HUES64 (cell line): ENCODE data around the gene NUP93.

ENCODE experiments used
- H3K27ac ChIP-seq: 2 replicates; pipeline ENCODE4 v1.7.0; 2013; ENCODE audit warnings: low read depth, low read length, inconsistent platforms
- H3K27me3 ChIP-seq: 2 replicates; pipeline ENCODE4 v1.6.1; 2013; ENCODE audit warnings: mild to moderate bottlenecking, low read length; ENCODE audit not compliant: insufficient read depth
- H3K36me3 ChIP-seq: 2 replicates; pipeline ENCODE4 v1.6.1; 2013; ENCODE audit warnings: mild to moderate bottlenecking, low read length; ENCODE audit not compliant: insufficient read depth
- H3K4me1 ChIP-seq: 2 replicates; pipeline ENCODE4 v1.6.1; 2013; ENCODE audit warnings: mild to moderate bottlenecking, low read length, moderate library complexity; ENCODE audit not compliant: insufficient read depth
- H3K4me3 ChIP-seq: 2 replicates; pipeline ENCODE4 v1.5.1; 2013; ENCODE audit warnings: mild to moderate bottlenecking, low read length, moderate library complexity
- H3K9ac ChIP-seq: 2 replicates; pipeline ENCODE4 v1.6.1; 2013; ENCODE audit warnings: mild to moderate bottlenecking, low read depth, low read length
- H3K9me3 ChIP-seq: 2 replicates; pipeline ENCODE4 v1.6.1; 2013; ENCODE audit warnings: low read depth, low read length; ENCODE audit not compliant: insufficient read depth
- WGBS: fragments of 150-250, 120-280 bp; methylation state at CpG from one replicate; pipeline ENCODE4 v1.1.7; 2013; ENCODE audit warnings: missing lambda C conversion rate; 5-methylcytosine and 5-hydroxymethylcytosine counted together

The NUP93 gene

DNA sequence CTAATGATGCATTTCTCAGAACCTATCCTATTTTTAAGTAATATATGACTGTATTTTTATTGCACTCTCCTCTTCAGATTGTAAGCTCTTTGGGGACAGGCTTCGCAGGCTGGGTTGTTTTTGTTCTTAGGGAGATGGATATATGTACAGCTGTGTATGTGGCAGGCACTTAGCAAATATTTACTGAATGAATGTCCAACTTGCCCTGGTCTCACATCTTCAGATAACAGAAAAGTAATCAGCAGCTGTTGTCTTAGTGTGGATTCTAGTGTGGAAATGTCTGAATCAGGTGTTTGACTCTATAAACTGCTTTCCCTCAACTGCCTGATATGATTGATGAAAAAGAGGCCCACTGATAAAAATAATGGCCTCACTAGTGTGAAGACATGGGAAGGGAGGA lies 88.0 kb downstream of the NUP93 start:
- H3K4me1 ChIP-seq, result peaks cover 4% of the 10 kb centered on the region
- WGBS, result 94% methylated on average over 1 of the region's 1 CpG
- no peak overlapping the region for H3K9ac ChIP-seq
- H3K36me3 ChIP-seq, result peaks cover 35% of the 10 kb centered on the region
- no peaks in the 10 kb centered on the region for H3K27me3 ChIP-seq
- H3K27ac ChIP-seq, result no peak overlapping the region
- H3K4me3 ChIP-seq, result no peak overlapping the region
- H3K9me3 ChIP-seq, result no peaks in the 10 kb centered on the region

DNA sequence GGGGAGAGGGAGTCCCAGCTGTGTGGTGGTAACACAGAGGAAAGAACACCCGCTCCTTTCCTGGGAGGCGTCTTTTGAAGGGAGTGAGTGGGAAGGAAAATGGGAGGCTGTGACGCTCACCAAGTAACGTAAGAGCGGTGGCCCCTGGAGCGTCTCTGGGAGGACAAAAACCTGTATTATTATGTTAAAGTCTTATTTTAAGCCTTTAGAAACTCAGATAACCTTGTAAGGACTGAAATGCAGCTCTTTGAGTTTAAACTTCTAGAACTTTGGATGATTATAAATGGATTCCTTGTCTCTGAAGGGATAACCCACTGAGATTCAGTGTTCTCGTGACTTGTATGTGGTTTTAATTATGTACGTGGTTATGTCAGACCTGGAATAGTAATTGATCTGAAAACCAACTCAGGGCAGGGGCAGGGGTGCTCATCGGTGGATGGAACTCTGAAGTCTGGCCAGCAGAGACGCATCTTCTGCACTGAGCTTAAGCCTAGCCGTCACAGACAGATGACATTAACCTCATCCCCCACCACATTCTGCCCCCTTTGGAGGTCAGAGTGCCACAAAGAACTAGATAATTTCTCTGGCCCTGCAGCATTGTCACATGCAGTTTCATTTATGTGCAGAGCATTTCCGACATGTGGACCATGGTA lies 93.3 kb downstream of the NUP93 start:
- 79% methylated on average over 12 of the region's 12 CpGs for WGBS
- Histone ChIP-seq H3K9me3 (no peaks in the 10 kb centered on the region), H3K9ac (no peak overlapping the region), H3K4me1 (peaks cover 13% of the 10 kb centered on the region), H3K27me3 (no peaks in the 10 kb centered on the region), H3K27ac (peak overlapping the region; percentile 58; the same call in 1 of the 2 replicates), H3K36me3 (peaks cover 74% of the 10 kb centered on the region), H3K4me3 (no peak overlapping the region)

DNA sequence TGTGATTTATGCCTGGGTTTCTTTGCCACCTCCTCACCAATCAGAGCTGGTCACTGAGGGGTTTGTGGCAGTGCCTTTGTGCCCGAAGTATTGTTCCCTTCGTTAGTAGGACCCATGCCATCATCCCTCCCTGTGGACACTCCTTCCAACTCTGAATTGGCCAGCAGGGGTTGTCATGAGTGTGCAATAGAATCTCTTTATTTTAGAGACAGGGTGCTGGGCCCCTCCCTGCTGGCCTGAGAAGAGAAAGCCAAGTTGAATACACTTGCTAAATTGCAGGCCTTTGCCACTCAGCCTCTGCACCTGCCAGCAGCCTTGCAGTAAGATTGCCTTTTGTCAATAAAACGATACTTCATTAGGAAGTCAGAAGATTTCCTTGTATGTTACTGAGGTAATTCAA lies 94.4 kb downstream of the NUP93 start:
- Histone ChIP-seq H3K27me3 (no peaks in the 10 kb centered on the region), H3K27ac (no peak overlapping the region), H3K36me3 (peaks cover 79% of the 10 kb centered on the region), H3K9ac (no peak overlapping the region), H3K9me3 (no peaks in the 10 kb centered on the region), H3K4me1 (peaks cover 13% of the 10 kb centered on the region), H3K4me3 (no peak overlapping the region)
- 91% methylated on average over 3 of the region's 3 CpGs for WGBS

DNA sequence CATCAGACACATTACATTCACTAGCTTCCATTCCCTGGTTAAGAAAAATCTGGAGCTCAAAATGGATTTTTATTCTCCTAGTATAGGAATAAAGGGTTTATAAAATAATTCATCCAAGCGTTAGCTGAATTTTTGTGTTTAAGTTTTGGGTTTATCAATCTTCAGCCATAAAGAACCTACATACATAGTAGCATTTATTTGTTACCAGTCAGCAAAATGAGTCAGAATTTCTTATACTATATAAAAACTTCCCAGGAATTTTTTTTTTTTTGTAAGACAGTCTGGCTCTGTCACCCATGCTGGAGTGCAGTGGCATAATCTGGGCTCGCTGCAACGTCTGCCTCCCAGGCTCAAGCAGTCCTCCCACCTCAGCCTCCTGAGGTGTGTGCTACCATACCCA lies 94.9 kb downstream of the NUP93 start:
- H3K4me1 ChIP-seq, result peaks cover 13% of the 10 kb centered on the region
- no peak overlapping the region for H3K27ac ChIP-seq
- H3K27me3 ChIP-seq, result no peaks in the 10 kb centered on the region
- no peaks in the 10 kb centered on the region for H3K9me3 ChIP-seq
- H3K4me3 ChIP-seq, result no peak overlapping the region
- WGBS, result 100% methylated on average over 2 of the region's 3 CpGs
- peaks cover 81% of the 10 kb centered on the region for H3K36me3 ChIP-seq
- H3K9ac ChIP-seq, result no peak overlapping the region

DNA sequence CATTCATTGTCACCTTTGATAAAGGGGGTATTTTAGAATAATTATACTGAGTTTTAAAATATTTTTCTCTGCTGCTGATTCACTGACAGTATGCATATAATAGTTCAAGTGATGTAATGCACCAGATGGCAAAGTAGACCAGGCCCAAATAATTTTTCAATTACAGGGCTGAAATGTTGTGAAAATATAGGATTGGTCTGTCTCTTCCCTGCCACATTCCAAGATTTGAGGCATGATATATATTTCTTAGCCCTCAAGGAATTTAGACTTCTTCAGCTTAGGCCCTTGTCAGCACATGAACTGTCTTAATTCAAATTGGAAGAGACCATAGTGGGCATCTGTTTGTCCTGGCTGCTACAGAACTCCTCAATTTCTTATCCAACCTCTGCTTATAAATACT lies 95.9 kb downstream of the NUP93 start:
- Histone ChIP-seq H3K4me3 (no peak overlapping the region), H3K9ac (no peak overlapping the region), H3K9me3 (no peaks in the 10 kb centered on the region), H3K4me1 (peaks cover 13% of the 10 kb centered on the region), H3K36me3 (peaks cover 83% of the 10 kb centered on the region), H3K27me3 (no peaks in the 10 kb centered on the region), H3K27ac (no peak overlapping the region)

DNA sequence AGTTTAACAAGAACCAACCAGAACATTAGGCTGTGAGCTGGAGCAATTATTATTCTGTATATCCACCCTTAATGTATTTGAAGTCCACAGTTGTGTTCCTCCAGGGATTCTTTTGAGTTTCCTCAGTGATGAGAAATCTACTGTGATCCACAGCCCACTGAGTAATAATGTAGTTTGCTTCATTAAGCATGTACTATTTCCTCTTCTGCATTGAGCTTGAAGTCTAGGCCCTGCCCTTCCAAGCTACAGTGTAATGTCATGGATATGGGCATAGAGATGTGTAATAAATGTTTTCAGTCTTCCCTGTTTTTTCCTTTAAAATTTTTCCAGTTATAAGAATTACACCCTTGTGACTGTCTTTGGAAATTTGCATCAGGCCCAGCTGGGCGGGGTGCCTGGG lies 98.7 kb downstream of the NUP93 start:
- Histone ChIP-seq H3K36me3 (peaks cover 92% of the 10 kb centered on the region), H3K27me3 (no peaks in the 10 kb centered on the region), H3K9ac (no peak overlapping the region), H3K27ac (no peak overlapping the region), H3K9me3 (no peaks in the 10 kb centered on the region), H3K4me1 (peaks cover 3% of the 10 kb centered on the region; the same call in 1 of the 2 replicates), H3K4me3 (no peak overlapping the region)
- WGBS, result 95% methylated on average over 1 of the region's 1 CpG

DNA sequence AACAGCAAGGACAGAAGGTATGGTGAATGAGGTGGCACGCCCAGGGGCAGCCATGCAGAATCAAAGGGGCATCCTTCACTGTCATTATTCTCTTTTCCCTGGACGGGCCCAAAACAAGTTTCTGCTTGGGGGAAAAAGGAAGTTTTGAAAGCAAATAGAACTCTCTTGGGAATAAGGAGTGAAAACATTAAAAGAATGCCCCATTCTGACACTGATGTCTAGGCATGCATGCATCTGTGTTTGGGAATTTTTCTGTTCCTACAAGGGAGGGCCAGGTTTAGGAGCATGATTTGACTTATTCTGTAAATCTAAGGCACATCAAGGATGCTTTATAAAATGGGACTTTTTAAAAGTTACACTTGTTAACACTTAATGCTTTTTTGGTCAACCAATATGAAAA lies 100.7 kb downstream of the NUP93 start:
- H3K27me3 ChIP-seq, result no peaks in the 10 kb centered on the region
- H3K36me3 ChIP-seq, result peaks cover 95% of the 10 kb centered on the region
- H3K9ac ChIP-seq, result no peak overlapping the region
- WGBS, result 60% methylated on average over 2 of the region's 2 CpGs
- H3K9me3 ChIP-seq, result no peaks in the 10 kb centered on the region
- H3K4me1 ChIP-seq, result no peaks in the 10 kb centered on the region
- H3K4me3 ChIP-seq, result no peak overlapping the region
- no peak overlapping the region for H3K27ac ChIP-seq

DNA sequence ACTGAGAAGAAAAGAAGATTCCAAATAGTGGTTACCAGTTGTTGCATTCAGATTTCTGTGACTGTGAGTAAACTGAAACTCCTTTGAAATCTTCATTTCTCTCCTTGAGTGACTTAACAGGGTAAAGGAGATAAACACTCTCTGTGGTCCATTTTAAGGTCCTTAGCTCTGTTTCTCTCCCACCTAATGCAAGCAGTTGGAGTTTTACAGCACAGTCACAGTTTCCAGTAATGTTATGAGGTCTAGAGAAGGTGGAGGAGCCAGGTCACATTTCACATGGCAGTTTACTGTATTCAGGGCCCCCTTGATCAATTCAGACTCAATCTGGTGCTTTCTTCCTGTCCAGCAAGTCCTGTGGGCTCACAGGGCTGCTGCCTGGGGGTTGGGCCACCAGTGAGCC lies 102.8 kb downstream of the NUP93 start:
- no peaks in the 10 kb centered on the region for H3K27me3 ChIP-seq
- no peak overlapping the region for H3K9ac ChIP-seq
- H3K36me3 ChIP-seq, result peaks cover 94% of the 10 kb centered on the region
- H3K4me1 ChIP-seq, result no peaks in the 10 kb centered on the region
- H3K27ac ChIP-seq, result no peak overlapping the region
- no peak overlapping the region for H3K4me3 ChIP-seq
- no peaks in the 10 kb centered on the region for H3K9me3 ChIP-seq

DNA sequence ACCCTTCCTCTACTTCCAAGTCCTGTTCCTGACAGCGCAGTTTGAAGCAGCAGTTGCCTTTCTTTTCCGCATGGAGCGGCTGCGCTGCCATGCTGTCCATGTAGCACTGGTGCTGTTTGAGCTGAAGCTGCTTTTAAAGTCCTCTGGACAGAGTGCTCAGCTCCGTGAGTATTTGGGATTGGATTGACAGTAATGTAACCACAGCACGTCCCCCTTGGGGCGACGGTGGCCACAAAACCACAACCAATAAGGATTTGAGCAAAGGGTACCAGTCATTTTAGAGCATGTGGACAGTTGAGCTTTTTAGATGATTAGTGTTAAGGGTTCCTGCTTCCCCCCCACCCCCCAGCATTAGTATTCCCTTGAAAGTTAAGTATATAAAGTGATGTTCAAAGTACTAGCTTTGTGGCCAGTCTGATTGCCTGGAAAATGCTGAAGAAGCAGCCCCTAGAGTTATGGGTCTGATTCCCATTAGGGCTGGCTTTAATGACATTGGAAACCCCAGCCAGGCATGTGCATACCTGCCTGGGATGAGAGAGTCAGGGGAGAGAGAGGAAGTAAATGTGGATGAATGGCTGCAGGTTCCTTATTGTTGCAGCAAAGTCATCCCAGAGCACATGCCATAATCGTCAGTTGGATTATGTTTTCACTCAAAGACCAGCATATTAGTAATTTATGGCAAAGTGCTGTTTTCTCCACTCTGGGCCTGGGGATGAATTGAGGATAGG lies 103.5 kb downstream of the NUP93 start:
- Histone ChIP-seq H3K27ac (no peak overlapping the region), H3K9ac (no peak overlapping the region), H3K27me3 (no peaks in the 10 kb centered on the region), H3K4me3 (no peak overlapping the region), H3K9me3 (no peaks in the 10 kb centered on the region), H3K36me3 (peaks cover 97% of the 10 kb centered on the region), H3K4me1 (no peaks in the 10 kb centered on the region)
- WGBS, result 95% methylated on average over 9 of the region's 9 CpGs

DNA sequence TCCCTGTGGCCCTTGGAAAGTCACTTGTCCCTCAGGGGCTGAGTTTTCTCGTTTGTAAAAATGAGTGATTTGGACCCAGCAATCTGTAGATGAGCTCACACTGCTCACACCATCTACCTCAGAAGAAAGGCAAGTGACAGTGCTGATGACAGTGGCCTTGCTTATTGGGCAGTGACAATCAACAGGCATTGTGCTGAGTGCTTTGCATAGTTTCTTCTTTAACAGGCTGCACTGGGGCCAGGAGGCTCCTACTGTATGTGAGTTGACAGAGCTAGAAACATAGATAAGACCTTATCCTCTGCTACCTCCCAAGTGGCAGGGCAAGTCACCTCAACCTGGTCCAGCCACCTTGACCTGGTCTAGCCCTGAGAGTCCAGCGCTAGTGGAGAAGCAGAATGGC lies 105.4 kb downstream of the NUP93 start:
- H3K4me3 ChIP-seq, result no peak overlapping the region
- H3K27me3 ChIP-seq, result no peaks in the 10 kb centered on the region
- no peaks in the 10 kb centered on the region for H3K9me3 ChIP-seq
- peaks cover 94% of the 10 kb centered on the region for H3K36me3 ChIP-seq
- H3K9ac ChIP-seq, result no peak overlapping the region
- 92% methylated on average over 2 of the region's 2 CpGs for WGBS
- H3K4me1 ChIP-seq, result no peaks in the 10 kb centered on the region
- no peak overlapping the region for H3K27ac ChIP-seq

DNA sequence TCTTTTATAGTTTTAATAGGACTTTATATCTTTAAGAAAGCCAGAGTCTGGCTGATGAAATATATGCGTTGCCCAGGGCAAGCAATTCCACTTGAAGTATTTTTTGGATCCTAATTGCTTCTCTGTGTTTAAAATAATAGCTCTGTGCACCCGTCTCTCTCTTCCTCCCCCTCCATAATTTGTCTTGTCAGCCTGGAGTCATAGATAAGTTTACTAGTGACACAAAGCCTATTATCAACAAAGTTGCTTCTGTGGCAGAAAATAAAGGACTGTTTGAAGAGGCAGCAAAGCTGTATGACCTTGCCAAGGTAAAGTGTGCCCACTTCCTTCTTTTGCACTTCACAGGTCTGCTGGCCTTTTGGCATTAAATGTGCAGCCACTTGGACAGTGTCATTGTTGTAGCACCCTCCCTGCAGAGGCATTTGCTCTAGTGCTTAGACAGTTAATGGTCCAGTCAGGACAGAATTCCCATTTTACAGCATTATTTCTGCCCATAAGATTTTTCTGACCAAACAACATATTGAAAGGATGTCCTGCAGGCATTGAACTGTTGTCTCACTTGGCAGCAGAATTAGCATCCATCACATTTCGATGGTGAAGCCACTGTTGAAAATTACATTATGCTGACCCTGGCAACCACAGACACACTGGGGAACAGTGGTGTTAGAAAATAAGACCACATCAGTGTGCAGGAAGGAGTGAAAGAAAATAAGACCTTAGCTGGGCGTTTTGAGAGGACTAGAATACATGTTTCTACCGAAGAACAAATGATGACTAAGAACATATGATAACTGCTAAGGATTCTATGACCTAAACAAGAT lies 106.7 kb downstream of the NUP93 start:
- no peaks in the 10 kb centered on the region for H3K9me3 ChIP-seq
- H3K9ac ChIP-seq, result no peak overlapping the region
- H3K27me3 ChIP-seq, result no peaks in the 10 kb centered on the region
- peaks cover 93% of the 10 kb centered on the region for H3K36me3 ChIP-seq
- H3K4me3 ChIP-seq, result no peak overlapping the region
- 93% methylated on average over 4 of the region's 5 CpGs for WGBS
- no peaks in the 10 kb centered on the region for H3K4me1 ChIP-seq
- H3K27ac ChIP-seq, result no peak overlapping the region
